AG09319 (cell line): Measurements from ENCODE around the gene ATXN7L2.

Experiments
- DNase-seq: peaks from one replicate; pipeline ENCODE4 v3.0.0-alpha.2; 2010; ENCODE audit warnings: low read depth; ENCODE audit errors: extremely low read depth
- CTCF ChIP-seq: IDR thresholded peaks from 2 replicates; pipeline ENCODE4 v1.5.1; 2011; ENCODE audit warnings: low read depth, mild to moderate bottlenecking, inconsistent platforms, low read length, moderate library complexity

The ATXN7L2 gene

GRCh38 chr1:109478806-109479205 lies 4.9 kb upstream of the ATXN7L2 start:
- TF ChIP-seq CTCF: no peak
- no peak for DNase-seq

- no peak for TF ChIP-seq CTCF
- no peak for DNase-seq
Observed at GRCh38 chr1:109479311-109479710, 4.4 kb upstream of the ATXN7L2 start.

GRCh38 chr1:109479901-109480300 lies 3.8 kb upstream of the ATXN7L2 start:
- no peak for DNase-seq
- TF ChIP-seq CTCF: no peak

- no peak for TF ChIP-seq CTCF
- DNase-seq: no peak
Observed at GRCh38 chr1:109481646-109482045, 2.1 kb upstream of the ATXN7L2 start.

- no peak for TF ChIP-seq CTCF
- no peak for DNase-seq
Observed at GRCh38 chr1:109482242-109482641, 1.5 kb upstream of the ATXN7L2 start.

GRCh38 chr1:109482791-109483671 lies 674 bp upstream of the ATXN7L2 start:
- no peak for DNase-seq
- TF ChIP-seq CTCF: no peak

GRCh38 chr1:109484519-109484975 lies 842 bp downstream of the ATXN7L2 start:
- DNase-seq: no peak
- TF ChIP-seq CTCF: no peak
